Endothelial cell (in vitro differentiated cells): ENCODE measurements around the gene RGS7. TPM values are rescaled to one million over a fixed set of nuclear protein-coding genes. Genes with fewer than 3 reads are reported as not detected.

ENCODE experiments used
- DNase-seq: peaks from one replicate; pipeline ENCODE4 v3.0.0; 2021; ENCODE audit warnings: low spot score
- H3K27ac Mint-ChIP-seq: one replicate; pipeline ENCODE4 v1.8.0; 2021; ENCODE audit warnings: mixed read lengths, inconsistent platforms; ENCODE audit not compliant: unreplicated experiment
- H3K27me3 Mint-ChIP-seq: one replicate; pipeline ENCODE4 v1.8.0; 2021; ENCODE audit warnings: mild to moderate bottlenecking, moderate library complexity, mixed read lengths, inconsistent platforms; ENCODE audit not compliant: unreplicated experiment
- H3K36me3 Mint-ChIP-seq: one replicate; pipeline ENCODE4 v1.8.0; 2021; ENCODE audit warnings: mild to moderate bottlenecking, low read depth, mixed read lengths, inconsistent platforms; ENCODE audit not compliant: unreplicated experiment
- H3K4me1 Mint-ChIP-seq: one replicate; pipeline ENCODE4 v1.8.0; 2021; ENCODE audit warnings: mild to moderate bottlenecking, mixed read lengths, inconsistent platforms; ENCODE audit not compliant: unreplicated experiment
- H3K4me3 Mint-ChIP-seq: one replicate; pipeline ENCODE4 v1.8.0; 2021; ENCODE audit warnings: mild to moderate bottlenecking, mixed read lengths, inconsistent platforms; ENCODE audit not compliant: unreplicated experiment
- H3K9me3 Mint-ChIP-seq: one replicate; pipeline ENCODE4 v1.8.0; 2021; ENCODE audit warnings: mixed read lengths, inconsistent platforms; ENCODE audit not compliant: unreplicated experiment
- CTCF ChIP-seq: fragments of 200-600 bp; sonication (generic); IDR thresholded peaks from one replicate; pipeline ENCODE4 v1.5.0; 2021; ENCODE audit warnings: antibody characterized with exemption; ENCODE audit not compliant: unreplicated experiment
- total RNA-seq: library from RNA; stranded (reverse); fragmentation: NEBNext Ultra II Directional; extraction: Animal tissue kit (Norgen Biotek cat#: 25700); gene quantifications from one replicate; pipeline ENCODE4 v1.2.1, GENCODE V29; 2021; ENCODE audit not compliant: unreplicated experiment

Gene RGS7
- total RNA-seq, 1 donor from 2014 or later = 1.4 TPM

GRCh38 chr1:240811256-240811655 is 545.7 kb downstream of the RGS7 start:
- Mint-ChIP-seq H3K36me3 (no peaks in the 10 kb centered on the region), H3K27me3 (no peaks in the 10 kb centered on the region), H3K4me3 (no peak overlapping the region), H3K9me3 (no peaks in the 10 kb centered on the region), H3K4me1 (no peaks in the 10 kb centered on the region), H3K27ac (no peak overlapping the region)
- no peak for TF ChIP-seq CTCF
- no peak for DNase-seq

- no peak for DNase-seq
- Mint-ChIP-seq H3K27ac (no peak overlapping the region), H3K27me3 (no peaks in the 10 kb centered on the region), H3K9me3 (no peaks in the 10 kb centered on the region), H3K36me3 (no peaks in the 10 kb centered on the region), H3K4me3 (no peak overlapping the region), H3K4me1 (no peaks in the 10 kb centered on the region)
- no peak for TF ChIP-seq CTCF
Observed at GRCh38 chr1:240808381-240808780, 548.6 kb downstream of the RGS7 start.

GRCh38 chr1:240806200-240806745 is 550.7 kb downstream of the RGS7 start:
- Mint-ChIP-seq H3K4me3 (no peak overlapping the region), H3K9me3 (no peaks in the 10 kb centered on the region), H3K27me3 (no peaks in the 10 kb centered on the region), H3K4me1 (no peaks in the 10 kb centered on the region), H3K36me3 (no peaks in the 10 kb centered on the region), H3K27ac (no peak overlapping the region)
- DNase-seq = no peak
- no peak for TF ChIP-seq CTCF

- no peak overlapping the region for H3K27ac Mint-ChIP-seq
- DNase-seq = no peak
- no peak for TF ChIP-seq CTCF
- H3K4me3 Mint-ChIP-seq = no peak overlapping the region
- no peaks in the 10 kb centered on the region for H3K9me3 Mint-ChIP-seq
- H3K36me3 Mint-ChIP-seq = no peaks in the 10 kb centered on the region
- H3K27me3 Mint-ChIP-seq = no peaks in the 10 kb centered on the region
- no peaks in the 10 kb centered on the region for H3K4me1 Mint-ChIP-seq
Observed at GRCh38 chr1:240804475-240804874, 552.5 kb downstream of the RGS7 start.

GRCh38 chr1:240803151-240803550 is 553.9 kb downstream of the RGS7 start:
- no peaks in the 10 kb centered on the region for H3K27me3 Mint-ChIP-seq
- DNase-seq = no peak
- H3K36me3 Mint-ChIP-seq = no peaks in the 10 kb centered on the region
- no peak overlapping the region for H3K4me3 Mint-ChIP-seq
- no peak for TF ChIP-seq CTCF
- H3K4me1 Mint-ChIP-seq = no peaks in the 10 kb centered on the region
- H3K9me3 Mint-ChIP-seq = no peaks in the 10 kb centered on the region
- H3K27ac Mint-ChIP-seq = no peak overlapping the region
